ENCODE results near the gene MEGF10. TPM values are rescaled to one million over a fixed set of nuclear protein-coding genes. Genes with fewer than 3 reads are reported as not detected.

Gene MEGF10
- total RNA-seq, 1 donor from 2014 or later = 0.69 TPM

GRCh38 chr5:127386557-127386956 is 96.0 kb downstream of the MEGF10 start:
- no peaks in the 10 kb centered on the region for H3K9me3 Mint-ChIP-seq (ENCODE audit: unreplicated experiment)
- no peaks in the 10 kb centered on the region for H3K4me1 Mint-ChIP-seq (ENCODE audit: low read depth, unreplicated experiment)
- no peaks in the 10 kb centered on the region for H3K36me3 Mint-ChIP-seq (ENCODE audit: unreplicated experiment)
- DNase-seq = no peak
- TF ChIP-seq CTCF (IDR thresholded peaks at IDR 0.05; ENCODE audit: partially characterized antibody, unreplicated experiment) = no peak
- no peak overlapping the region for H3K4me3 Mint-ChIP-seq (ENCODE audit: unreplicated experiment)
- no peaks in the 10 kb centered on the region for H3K27me3 Mint-ChIP-seq (ENCODE audit: unreplicated experiment)
- no peak overlapping the region for H3K27ac Mint-ChIP-seq (ENCODE audit: unreplicated experiment)

- Mint-ChIP-seq H3K27me3 (ENCODE audit: unreplicated experiment) (no peaks in the 10 kb centered on the region), H3K4me3 (ENCODE audit: unreplicated experiment) (no peak overlapping the region), H3K27ac (ENCODE audit: unreplicated experiment) (no peak overlapping the region), H3K4me1 (ENCODE audit: low read depth, unreplicated experiment) (no peaks in the 10 kb centered on the region), H3K9me3 (ENCODE audit: unreplicated experiment) (no peaks in the 10 kb centered on the region), H3K36me3 (ENCODE audit: unreplicated experiment) (no peaks in the 10 kb centered on the region)
- TF ChIP-seq CTCF (IDR thresholded peaks at IDR 0.05; ENCODE audit: partially characterized antibody, unreplicated experiment) = no peak
- no peak for DNase-seq
Measured at GRCh38 chr5:127389601-127390000, 99.0 kb downstream of the MEGF10 start.

GRCh38 chr5:127392762-127393161 is 102.2 kb downstream of the MEGF10 start:
- Mint-ChIP-seq H3K36me3 (ENCODE audit: unreplicated experiment) (no peaks in the 10 kb centered on the region), H3K4me3 (ENCODE audit: unreplicated experiment) (no peak overlapping the region), H3K27me3 (ENCODE audit: unreplicated experiment) (peaks cover 2% of the 10 kb centered on the region), H3K9me3 (ENCODE audit: unreplicated experiment) (no peaks in the 10 kb centered on the region), H3K4me1 (ENCODE audit: low read depth, unreplicated experiment) (no peaks in the 10 kb centered on the region), H3K27ac (ENCODE audit: unreplicated experiment) (no peak overlapping the region)
- no peak for TF ChIP-seq CTCF (IDR thresholded peaks at IDR 0.05; ENCODE audit: partially characterized antibody, unreplicated experiment)
- DNase-seq = no peak

GRCh38 chr5:127396490-127397155 is 106.0 kb downstream of the MEGF10 start:
- H3K4me3 Mint-ChIP-seq (ENCODE audit: unreplicated experiment) = no peak overlapping the region
- H3K27me3 Mint-ChIP-seq (ENCODE audit: unreplicated experiment) = peaks cover 2% of the 10 kb centered on the region
- no peak for TF ChIP-seq CTCF (IDR thresholded peaks at IDR 0.05; ENCODE audit: partially characterized antibody, unreplicated experiment)
- no peaks in the 10 kb centered on the region for H3K36me3 Mint-ChIP-seq (ENCODE audit: unreplicated experiment)
- no peak for DNase-seq
- no peaks in the 10 kb centered on the region for H3K9me3 Mint-ChIP-seq (ENCODE audit: unreplicated experiment)
- peaks cover 5% of the 10 kb centered on the region for H3K4me1 Mint-ChIP-seq (ENCODE audit: low read depth, unreplicated experiment)
- H3K27ac Mint-ChIP-seq (ENCODE audit: unreplicated experiment) = no peak overlapping the region

- Mint-ChIP-seq H3K36me3 (ENCODE audit: unreplicated experiment) (no peaks in the 10 kb centered on the region), H3K4me3 (ENCODE audit: unreplicated experiment) (no peak overlapping the region), H3K4me1 (ENCODE audit: low read depth, unreplicated experiment) (peaks cover 8% of the 10 kb centered on the region), H3K27ac (ENCODE audit: unreplicated experiment) (no peak overlapping the region), H3K9me3 (ENCODE audit: unreplicated experiment) (peaks cover 1% of the 10 kb centered on the region), H3K27me3 (ENCODE audit: unreplicated experiment) (peaks cover 2% of the 10 kb centered on the region)
- DNase-seq = no peak
- no peak for TF ChIP-seq CTCF (IDR thresholded peaks at IDR 0.05; ENCODE audit: partially characterized antibody, unreplicated experiment)
Measured at GRCh38 chr5:127398508-127398907, 107.9 kb downstream of the MEGF10 start.

Data from glutamatergic neuron (in vitro differentiated cells).